Suppressor macrophage treated with lipopolysaccharide for 1 hour (primary cell): Measurements from ENCODE around the gene MEX3D.
A peak's percentile ranks its signal among the peaks of the same experiment; 100 is the strongest.

Experiments
- DNase-seq, 3 donors: peaks; one replicate each; pipeline ENCODE4 v3.0.0-alpha.2; 2020 to 2022

MEX3D gene

DNA sequence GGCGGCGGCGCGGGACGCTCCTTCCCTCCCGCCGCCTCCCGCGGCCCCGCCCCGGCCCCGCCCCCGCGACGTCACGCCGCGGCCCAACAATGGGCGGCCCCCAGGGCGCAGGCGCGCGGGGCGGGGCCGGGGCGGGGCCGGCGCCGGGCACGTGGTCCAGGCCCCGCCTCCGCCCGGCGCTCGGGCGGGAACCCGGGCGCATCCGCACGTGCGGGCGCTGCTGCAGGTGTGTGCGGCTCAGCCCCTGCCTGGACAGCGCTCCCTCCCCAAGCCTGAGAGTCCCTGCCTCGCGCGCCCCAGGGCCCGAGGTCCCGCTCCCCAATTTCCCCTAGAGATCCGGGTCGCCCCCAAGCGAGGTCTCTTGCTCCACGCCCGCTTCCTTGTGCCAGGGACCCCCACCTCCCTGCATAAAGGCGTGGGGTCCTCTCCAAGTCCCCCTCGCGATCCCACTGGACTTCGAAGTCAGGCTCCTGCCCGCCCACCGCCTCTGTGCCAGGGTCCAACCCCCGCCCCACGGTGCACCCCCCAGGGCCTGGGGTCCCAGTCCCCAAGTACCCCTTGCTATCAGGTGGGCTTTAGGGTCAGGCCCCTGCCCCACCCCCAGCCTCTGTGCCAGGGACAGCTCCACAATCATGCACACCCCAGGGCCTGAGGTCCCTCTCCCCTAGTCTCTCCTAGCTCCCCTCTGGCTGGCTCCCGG, at the start of gene MEX3D:
MEX3D (minus strand) TSS at position 6 of the 700 bp plus-strand sequence. CDS start 267 bp downstream, outside the sequence.
- peak; percentile 85 to 98 (median 95) for DNase-seq

DNA sequence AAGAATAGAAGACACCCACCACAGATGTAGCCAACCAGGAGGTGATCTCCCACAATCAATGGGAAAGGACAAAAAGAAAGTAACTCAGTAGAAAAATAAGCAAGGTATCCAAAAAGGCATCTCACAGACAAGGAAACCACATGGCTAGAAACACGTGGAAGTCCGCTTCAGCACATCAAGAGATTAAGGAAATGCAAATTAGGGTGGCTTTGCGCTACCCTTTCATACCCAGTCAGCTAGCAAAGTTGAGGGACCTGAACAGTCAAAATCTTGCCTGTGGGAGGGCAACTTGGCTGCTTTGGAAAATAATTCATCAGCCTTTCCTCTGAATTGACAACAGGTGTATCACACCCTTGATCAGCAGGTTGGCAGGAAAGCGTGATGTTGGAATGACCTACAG, 48.8 kb upstream of the MEX3D start:
- no peak for DNase-seq

DNA sequence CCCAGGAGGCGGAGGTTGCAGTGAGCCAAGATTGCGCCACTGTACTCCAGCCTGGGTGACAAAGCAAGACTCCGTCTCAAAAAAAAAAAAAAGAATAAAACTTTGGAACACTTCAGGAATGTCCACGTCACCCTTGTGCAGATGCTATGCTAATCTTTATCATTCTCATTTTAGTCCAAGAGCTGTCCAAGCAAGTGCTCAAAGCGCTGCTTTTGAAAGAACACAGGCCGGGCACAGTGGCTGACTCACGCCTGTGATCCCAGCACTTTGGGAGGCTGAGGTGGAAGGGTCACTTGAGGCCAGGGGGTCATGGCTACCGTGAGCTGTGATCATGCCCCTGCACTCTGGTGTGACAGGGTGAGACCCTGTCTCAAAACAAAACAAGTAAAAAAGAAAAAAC, 48.3 kb upstream of the MEX3D start:
- DNase-seq, result no peak

DNA sequence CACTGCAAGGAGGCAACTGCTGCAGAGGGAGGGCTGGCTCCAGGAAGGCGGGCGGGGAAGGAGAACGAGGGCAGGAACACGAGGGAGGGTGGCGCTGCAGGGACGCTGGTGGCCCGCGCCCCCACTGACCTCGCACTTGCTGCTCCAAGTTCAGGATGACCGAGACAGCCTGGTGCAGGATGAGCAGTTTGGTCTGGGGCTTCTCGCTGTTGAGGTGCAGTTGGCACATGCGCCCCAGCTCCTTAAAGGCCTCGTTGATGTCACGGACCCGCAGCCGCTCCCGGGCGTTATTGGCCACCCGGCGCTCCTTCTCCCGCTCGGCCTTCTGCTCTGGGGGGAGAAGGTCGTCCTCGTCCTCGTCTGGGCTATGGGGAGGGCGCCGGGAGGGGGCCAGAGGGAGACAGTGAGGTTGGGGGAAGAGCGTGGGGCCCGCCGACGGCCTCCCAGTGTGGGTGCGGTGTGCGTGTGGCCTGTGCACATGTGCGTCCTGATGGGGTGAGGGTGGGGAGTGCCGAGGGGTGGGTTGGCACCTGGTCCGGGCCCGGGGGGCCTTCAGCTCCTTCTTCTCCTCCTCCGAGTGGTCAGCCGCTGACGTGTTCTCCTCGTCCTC, 47.1 kb upstream of the MEX3D start:
- DNase-seq, result no peak

DNA sequence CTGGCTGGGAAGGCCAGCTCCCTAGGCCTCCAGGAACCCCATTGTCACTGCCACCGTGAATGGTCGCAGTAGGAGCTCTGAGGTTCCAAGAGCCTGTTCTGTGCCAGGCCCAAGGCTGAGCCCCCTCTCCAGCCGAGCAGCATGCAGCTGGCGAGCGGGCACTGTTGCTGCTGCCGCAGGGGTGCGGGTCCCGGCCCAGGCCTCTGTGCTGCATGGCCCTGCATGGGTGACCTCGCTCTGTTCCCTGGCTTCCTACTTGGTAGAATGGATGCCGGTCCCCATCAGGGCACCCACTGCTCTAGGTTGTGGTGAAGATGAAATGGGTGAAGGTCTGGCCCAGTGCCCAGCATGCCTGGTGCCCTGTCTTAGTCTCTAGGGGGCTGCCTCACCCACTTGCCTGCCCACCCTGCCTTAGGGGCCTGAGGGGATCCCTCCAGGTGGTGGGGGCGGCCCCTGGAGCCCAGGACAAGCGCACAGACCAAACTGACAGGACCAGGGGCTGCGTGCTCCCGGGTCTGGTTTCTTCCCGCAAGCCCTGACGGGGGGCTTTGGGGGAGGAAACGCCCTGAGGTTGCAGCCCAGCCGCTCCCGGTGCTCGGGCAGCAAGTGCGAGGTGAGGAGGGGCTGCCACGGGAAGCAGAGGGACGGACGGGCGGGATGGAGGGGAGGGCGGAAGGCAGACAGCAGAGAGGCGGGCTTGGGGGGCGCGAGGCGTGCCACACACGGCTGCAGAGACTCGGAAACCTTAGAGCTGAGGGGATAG, 45.9 kb upstream of the MEX3D start:
- DNase-seq, result no peak

DNA sequence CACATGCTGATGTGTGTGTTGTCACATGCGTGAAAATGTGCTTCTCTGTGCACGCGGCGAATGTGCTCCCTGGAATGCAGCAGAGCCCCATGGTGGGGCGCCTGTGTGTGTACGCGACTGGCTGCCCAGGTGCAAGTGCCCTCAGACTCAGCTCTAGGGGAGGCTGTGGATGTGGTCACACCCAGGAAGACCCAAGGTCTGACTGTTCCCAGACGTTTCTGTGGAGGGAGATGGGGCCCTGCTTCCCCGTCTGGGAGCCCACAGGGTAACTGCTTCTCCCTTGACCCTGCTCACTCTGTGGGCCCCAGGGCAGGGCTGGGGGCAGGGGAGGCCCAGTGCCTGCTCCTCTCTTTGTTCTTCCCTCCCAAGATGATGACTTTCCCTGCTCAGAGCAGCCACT, 45.0 kb upstream of the MEX3D start:
- DNase-seq, result no peak

DNA sequence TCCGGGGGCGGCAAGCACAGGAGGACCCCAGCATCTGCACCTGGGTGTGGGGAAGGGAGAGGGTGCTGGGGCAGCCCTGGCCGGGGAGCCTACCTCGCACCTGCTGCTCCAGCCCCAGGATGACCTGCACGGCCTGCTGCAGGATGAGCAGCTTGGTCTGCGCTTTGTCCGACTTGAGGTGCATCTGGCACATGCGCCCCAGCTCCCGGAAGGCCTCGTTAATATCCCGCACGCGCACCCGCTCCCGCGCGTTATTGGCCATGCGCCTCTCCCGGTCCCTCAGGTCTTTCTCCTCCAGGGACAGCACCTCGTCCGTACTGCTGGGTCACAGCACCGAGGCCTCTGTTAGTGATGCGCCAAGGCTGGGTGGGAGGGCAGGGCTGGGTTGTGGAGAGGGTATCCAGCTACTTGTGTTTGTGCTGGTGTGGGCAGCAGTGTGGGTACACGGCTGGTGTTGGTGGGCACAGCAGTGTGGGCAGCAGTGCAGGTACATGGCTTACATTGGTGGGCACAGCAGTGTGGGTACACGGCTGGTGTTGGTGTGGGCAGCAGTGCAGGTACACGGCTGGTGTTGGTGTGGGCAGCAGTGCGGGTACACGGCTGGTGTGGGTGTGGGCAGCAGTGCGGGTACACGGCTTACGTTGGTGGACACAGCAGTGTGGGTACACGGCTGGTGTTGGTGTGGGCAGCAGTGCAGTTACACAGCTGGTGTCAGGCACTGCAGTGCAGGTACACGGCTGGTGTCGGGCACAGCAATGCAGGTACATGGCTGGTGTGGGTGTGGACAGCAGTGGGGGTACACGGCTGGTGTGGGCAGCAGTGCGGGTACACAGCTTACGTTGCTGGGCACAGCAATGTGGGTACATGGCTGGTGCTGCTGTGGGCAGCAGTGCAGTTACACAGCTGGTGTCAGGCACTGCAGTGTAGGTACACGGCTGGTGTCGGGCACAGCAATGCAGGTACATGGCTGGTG, 44.3 kb upstream of the MEX3D start:
- DNase-seq, result no peak

DNA sequence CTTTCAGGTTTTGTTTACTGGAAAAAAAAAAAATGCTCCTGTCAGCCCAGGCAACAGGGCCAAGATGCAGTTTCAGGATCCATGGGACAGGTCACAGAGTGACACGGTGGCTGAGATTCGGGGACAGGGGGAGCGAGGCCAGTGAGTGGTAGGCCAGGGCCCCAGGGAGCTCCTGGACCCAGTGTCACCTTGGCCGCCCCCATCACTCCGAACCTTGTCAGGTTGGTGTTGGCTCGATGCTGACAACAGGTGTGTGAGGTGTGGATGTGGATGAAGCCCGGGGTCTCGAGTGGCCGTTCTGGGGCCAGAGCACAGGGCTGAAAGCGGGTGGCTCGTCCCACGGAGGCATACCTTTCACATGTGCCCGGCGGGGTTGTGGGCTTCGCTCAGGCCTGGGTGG, 43.2 kb upstream of the MEX3D start:
- no peak for DNase-seq

DNA sequence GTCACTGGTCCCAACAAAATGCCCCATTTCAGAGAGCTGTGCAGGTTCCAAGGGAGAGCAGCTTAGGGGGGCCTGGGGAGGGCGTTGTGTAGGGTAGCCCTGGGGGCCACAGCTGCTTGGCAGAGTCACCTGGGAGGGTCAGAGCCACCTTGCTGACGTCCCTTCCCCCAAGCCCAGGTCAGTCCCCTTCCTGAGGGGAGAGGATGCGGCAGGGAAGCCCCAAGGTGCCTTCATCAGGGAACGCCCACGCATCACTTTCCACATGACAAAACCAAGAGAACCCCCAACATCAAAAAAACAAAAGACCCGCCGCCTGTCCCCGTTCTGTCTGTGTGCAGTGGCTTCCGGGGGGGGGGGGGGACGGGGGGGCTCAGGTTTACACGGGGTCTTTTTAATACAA, 42.5 kb upstream of the MEX3D start:
- no peak for DNase-seq

DNA sequence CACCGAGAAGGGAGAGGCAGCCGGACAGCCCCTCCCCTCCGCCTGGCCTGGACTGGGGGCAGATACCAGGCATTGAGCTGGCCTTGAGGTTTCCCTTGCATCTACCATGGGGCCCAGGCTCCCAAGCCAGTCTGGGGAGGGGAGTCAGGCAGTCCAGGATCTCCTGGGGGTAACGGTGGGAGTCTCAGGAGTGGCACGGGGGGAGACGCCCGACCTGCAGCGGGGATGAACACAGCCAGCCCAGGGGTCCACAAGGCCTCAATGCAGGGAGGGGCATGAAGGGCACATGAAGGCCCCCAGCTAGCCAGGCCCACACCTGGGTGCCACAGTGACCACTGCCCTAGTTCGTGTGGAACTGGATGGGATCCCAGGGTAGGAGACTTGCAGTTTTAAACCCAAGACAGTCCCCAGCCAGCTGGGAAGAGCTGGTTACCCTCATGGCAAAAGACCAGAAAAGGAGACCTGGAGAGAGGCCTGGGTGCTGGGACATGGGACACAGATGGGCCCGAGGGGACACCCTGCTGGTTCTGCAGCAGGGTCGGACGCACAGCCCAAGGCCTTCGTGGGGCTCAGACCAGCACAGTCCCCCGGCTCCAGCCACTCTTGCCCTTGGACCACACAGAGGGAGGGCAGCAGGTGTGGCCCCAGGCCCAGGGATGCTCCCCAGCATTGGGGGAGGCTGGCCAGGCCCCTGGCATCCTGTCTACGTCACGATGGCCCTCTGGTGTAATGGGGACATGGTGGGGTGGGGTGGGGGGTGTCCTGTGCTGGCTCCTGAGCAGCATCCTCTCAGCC, 41.8 kb upstream of the MEX3D start:
- peak in 1 of 3 donors; percentile 17 for DNase-seq

DNA sequence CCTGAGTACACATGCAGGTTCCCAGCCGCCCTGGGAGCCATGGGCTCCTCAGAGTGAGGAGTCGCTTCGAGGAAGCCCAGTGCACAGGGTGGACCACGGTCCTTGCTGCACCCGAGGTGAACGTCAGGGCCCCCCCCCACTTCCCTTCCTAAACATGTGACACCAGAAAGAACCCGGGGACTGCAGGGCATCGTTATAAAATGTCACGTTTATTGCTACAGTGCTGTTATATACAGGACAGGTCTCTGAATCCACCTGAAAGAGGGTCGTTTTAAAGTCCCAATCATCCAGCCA, 40.9 kb upstream of the MEX3D start:
- peak in 1 of 3 donors; percentile 28 for DNase-seq

DNA sequence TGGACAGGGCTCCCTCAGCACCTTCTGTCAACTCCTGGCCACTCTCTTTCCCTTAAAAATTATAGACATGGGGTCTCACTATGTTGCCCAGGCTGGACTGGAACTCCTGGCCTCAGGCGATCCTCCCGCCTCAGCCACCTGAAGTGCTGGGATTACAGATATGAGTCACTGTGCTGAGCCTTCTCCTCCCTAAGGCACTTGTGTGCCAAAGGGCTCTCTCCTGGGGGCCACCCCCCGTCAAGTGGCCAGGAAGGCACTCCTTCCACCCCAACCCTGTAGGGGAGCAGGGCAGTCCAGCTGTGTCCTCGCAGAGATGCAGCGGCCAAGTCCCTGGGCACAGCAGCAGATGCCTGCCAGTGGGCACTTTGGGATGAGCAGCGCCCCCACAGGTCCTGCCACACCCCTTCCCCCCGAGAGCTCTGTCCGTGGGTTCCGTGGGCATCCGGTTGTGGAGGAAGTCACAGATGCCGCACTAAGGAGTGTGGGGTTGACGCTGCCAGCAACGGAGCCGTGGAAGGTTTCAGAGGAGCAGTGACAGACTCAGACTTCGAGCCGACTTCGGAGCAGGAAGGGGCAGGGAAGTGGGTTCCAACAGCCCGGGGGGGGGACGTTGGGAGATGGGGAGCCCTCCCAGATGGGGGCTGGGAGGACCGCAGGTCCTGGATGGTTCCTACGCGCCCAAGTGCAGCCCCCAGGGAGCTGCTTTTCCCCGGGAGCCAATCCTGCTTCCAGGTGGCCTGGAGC, 40.4 kb upstream of the MEX3D start:
- peak in 1 of 3 donors; percentile 8 for DNase-seq

DNA sequence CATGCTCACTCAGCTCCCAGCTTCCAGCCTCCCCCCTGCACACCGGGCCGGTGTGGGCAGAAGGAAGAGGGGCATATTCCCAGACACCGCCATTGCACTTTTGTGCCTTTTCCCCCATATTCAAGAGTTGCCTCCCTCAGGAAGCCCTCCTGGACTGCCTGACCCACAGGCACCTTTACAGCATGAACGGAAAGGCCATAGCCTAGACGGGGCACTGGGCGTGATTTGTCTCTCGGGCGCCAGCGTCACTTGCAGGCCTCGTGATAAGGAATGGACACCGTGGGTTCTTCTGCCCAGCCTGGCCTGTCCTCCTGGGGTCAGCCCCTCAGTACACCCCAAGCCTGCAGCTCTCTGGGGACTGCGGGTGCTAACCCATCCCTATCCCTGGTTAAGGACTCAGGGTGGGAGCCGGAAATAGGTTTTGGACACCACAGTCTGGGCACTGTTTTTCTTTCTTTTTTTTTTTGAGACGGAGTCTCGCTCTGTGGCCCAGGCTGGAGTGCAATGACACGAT, 38.1 kb upstream of the MEX3D start:
- peak in 2 of 3 donors; percentile 16 to 26 for DNase-seq

DNA sequence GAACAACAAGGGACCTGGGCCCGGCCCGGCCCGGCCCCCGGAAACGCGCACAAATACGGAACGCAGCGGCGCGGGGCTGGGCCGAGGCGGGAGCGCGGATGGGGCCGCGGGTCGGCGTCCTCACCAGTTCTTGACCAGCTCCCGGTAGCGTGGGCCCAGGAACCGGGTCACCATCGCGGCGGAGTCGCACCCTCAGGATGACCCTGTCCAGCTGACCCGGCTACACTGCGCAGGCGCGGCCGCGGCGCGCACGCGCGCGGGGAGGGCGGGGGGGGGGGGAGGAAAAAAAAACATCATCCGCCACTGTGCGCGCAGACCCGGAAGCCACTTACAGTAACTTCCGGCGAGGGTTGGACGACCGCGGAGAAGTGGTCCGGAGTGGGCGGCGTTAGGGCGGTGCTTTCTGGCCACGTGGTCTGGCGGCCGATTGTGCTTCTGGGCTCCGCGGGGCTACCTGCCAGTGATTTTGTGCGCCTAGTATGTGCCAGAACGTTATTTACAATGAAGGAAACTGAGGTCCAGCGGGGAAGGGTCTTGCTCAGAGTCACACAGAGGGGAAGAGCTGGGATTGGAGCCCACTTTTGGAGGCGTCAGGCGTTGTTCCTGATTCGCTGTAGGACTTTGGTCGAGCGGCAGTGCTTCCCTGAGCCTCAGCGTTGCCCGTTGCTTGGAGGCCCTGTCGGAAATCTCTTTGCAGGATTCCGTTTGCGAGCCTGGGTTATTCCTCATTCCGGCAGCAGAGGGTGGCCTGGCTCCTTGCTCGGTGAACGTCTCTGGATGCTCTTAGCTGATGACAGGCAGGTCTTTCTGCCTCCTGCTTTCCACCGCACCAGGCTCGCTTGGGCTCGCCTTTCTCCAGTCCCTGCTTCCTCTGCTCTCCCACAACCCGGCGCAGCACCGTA, 37.4 kb upstream of the MEX3D start, which contains the start of gene UQCR11:
UQCR11 (minus strand) TSS at position 227 of the 902 bp plus-strand sequence; CDS start at position 174, 53 bp downstream.
- peak; percentile 96 to 97 (median 96) for DNase-seq

DNA sequence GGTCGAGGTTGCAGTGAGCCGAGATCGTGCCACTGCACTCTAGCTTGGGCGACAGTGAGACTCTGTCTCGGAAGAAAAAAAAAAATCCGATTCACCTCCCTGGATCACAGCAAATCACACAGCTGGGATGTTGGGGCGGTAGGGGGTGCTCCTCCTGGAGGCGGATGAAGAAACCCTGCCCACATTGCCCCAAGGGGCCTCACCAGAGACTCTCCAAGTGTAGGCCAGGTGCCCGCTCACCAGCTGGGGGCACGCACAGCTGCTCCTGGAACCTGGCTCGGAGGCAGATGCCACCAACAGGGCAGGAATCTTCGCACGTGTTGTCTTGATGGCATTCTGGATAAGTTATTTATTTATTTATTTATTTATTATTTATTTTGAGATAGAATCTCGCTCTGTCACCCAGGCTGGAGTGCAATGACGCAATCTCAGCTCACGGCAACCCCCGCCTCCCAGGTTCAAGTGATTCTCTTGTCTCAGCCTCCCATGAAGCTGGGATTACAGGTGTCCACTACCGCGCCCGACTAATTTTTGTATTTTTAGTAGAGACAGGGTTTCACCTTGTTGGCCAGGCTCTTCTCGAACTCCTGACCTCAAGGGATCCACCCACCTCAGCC, 34.1 kb upstream of the MEX3D start:
- DNase-seq, result no peak

DNA sequence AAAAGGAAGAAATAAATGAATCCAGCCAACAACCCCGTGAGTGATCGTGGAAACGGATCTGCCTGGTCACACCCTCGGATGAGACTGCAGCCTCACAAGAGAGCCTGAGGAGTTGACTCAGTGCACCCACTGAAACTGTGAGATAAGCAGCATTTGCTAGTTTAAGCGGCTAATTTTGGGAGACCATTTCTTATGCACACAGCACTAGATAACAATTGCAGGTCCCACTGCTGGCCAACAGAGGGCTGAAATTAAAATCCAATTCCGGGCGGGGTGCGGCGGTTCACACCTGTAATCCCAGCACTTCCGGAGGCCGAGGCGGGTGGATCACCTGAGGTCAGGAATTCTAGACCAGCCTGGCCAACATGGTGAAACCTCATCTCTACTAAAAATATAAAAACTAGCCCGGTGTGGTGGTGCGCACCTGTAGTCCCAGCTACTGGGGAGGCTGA, 33.5 kb upstream of the MEX3D start:
- peak; percentile 36 to 48 (median 46) for DNase-seq

DNA sequence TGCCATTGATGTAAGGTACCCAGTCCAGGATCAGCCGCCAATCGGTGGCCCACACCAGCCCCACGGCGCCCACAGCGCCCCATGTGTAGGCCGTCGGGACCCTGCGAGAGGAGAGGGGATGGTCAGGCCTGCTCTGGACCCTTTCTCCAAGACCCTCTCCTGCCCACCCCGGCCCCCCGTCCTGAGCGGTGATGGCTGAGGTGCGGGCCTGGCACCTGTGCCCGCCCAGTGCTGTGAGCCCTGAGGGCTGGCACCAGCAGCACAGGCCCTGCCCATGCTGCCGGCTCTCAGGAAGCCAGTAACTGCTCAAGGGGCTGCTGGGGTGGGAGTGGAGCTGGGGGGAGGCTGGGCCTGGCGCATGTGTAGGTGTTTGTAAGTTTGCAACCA, 31.3 kb upstream of the MEX3D start:
- DNase-seq, result no peak

DNA sequence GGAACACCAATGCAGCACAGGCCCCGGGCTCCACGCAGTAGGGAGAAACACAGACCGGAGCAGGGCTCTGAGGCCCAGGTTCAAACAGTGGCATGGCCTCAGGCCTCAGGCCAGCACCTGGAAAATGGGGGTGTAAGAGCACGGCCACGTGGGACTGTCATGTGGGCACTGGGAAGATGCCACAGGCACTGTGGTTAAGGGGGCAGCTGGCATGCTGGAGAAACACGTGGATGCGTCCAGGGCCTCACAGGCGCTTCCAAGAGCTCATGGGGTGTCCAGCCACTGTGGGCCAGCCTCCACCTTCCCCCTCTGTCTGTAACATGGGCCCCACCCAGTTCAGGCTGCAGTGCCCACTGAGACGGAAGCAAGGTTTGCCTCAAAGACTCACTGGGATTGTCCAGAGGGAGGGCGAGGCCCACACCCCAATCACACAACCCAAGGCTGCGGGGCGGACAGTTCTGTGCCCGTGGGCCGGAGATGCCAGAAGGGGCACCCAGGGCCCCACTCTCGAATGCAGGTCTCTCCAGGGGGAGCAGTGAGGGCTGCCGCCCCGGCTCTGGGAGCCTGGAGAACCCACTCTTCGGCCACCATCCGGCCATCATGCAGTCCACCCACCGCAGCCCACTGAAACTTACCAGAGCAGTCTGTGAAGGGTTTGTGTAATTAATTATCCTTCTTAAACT, 30.8 kb upstream of the MEX3D start:
- no peak for DNase-seq

DNA sequence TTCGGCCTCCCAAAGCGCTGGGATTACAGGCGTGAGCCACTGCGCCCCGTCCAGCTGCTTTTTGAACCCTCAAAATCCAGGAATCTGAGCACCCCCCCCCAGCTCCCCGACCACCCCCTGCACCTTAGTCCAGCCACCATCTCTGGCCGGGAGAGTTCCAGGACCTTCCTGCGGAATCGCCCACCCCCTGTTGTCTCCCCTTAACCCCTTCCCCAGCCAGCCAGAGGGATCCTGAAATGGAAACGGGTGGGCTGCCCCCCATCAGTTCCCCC, 25.3 kb upstream of the MEX3D start:
- DNase-seq, result no peak
